K562 (cell line): Measurements from ENCODE around the gene TMEM255A. TPM values are rescaled to one million over a fixed set of nuclear protein-coding genes. Genes with fewer than 3 reads are reported as not detected.

Experiments
- DACH1 ChIP-seq: fragments of 450-650 bp; IDR thresholded peaks from 2 replicates; pipeline ENCODE4 v1.6.1; 2018; ENCODE audit not compliant: partially characterized antibody
- EP400 ChIP-seq: fragments of 450-650 bp; IDR thresholded peaks from 2 replicates; pipeline ENCODE4 v1.6.1; 2017; ENCODE audit warnings: antibody characterized with exemption, mild to moderate bottlenecking, moderate library complexity
- KDM5B ChIP-seq: fragments of 200-600 bp; sonication (generic); IDR thresholded peaks from 2 replicates; pipeline ENCODE4 v1.6.1; 2012; ENCODE audit warnings: low read depth, mild to moderate bottlenecking, moderate library complexity, low read length, control low read depth, inconsistent platforms; ENCODE audit not compliant: insufficient replicate concordance
- MAFG ChIP-seq: fragments of 450-650 bp; conservative IDR thresholded peaks from 2 replicates; pipeline ENCODE4 v1.6.1; 2016; ENCODE audit warnings: missing genetic modification characterization, missing compliant biosample characterization
- MAZ ChIP-seq, 2 experiments: fragments of 450-650 bp in 1 of 2; sonication (generic) in 1 of 2; formaldehyde crosslinking; IDR thresholded peaks in 1 of 2; conservative IDR thresholded peaks in 1 of 2; 2 replicates each; pipeline versions ENCODE4 v1.4.0 to v1.5.0; 2020; ENCODE audit warnings: mild to moderate bottlenecking in 1 of 2, missing genetic modification reagents in 1 of 2
- PHF20 ChIP-seq: fragments of 450-650 bp; IDR thresholded peaks from 2 replicates; pipeline ENCODE4 v1.6.1; 2018; ENCODE audit not compliant: partially characterized antibody
- SREBF2 ChIP-seq: sonication (generic); formaldehyde crosslinking; IDR thresholded peaks from 2 replicates; pipeline ENCODE4 v1.4.0; 2020; ENCODE audit warnings: mild to moderate bottlenecking, missing genetic modification reagents
- ZNF140 ChIP-seq: fragments of 250-450 bp; sonication (Bioruptor Pico); IDR thresholded peaks from 2 replicates; pipeline ENCODE4 v1.8.0; 2021; ENCODE audit warnings: moderate library complexity, mild to moderate bottlenecking, inconsistent platforms
- ZNF274 ChIP-seq: IDR thresholded peaks from 2 replicates; pipeline ENCODE4 v1.6.1; 2011; ENCODE audit warnings: low read depth, mild to moderate bottlenecking, low read length, moderate library complexity, borderline replicate concordance
- ZNF282 ChIP-seq: sonication (generic); formaldehyde crosslinking; IDR thresholded peaks from 2 replicates; pipeline ENCODE4 v1.8.1; 2023; ENCODE audit warnings: missing genetic modification reagents
- ZNF431 ChIP-seq: sonication (generic); formaldehyde crosslinking; IDR thresholded peaks from 2 replicates; pipeline ENCODE4 v1.8.0; 2022; ENCODE audit warnings: mild to moderate bottlenecking, missing genetic modification reagents
- ZNF695 ChIP-seq: fragments of 450-650 bp; formaldehyde crosslinking; IDR thresholded peaks from 2 replicates; pipeline ENCODE4 v1.4.0; 2020; ENCODE audit warnings: mild to moderate bottlenecking, moderate library complexity
- ZNF830 ChIP-seq: fragments of 250-450 bp; sonication (Bioruptor Pico); IDR thresholded peaks from 2 replicates; pipeline ENCODE4 v1.5.0; 2021; ENCODE audit warnings: mild to moderate bottlenecking
- polyA plus RNA-seq, 8 experiments: library from polyadenylated mRNA; depleted of rRNA in 4 of 8; stranded (reverse) in 5 of 8; unstranded in 3 of 8; fragments of >200 nt; fragmentation: Nextera tagmentation in 2 of 8; fragmentation: Illumina TruSeq in 1 of 8; extraction: Ambion mirVana in 2 of 8; extraction: Trizol in 1 of 8; gene quantifications; 2 replicates each; pipeline versions ENCODE4 v1.2.1 to v1.2.3, GENCODE V29; 2011 to 2014; ENCODE audit warnings: inconsistent platforms in 1 of 8, missing spikeins in 1 of 8
- total RNA-seq, 7 experiments: library from RNA; depleted of rRNA in 6 of 7; stranded (reverse); fragments of >200 nt in 6 of 7; fragmentation: Illumina TruSeq in 2 of 7; extraction: Trizol in 2 of 7; gene quantifications; 2 replicates each; pipeline versions ENCODE4 v1.2.1 to v1.2.3, GENCODE V29; 2011 to 2021; ENCODE audit warnings: low replicate concordance in 1 of 7
- TF ChIP-seq, protein P1 (sequence below), 2 experiments: fragments of 450-650 bp; IDR thresholded peaks; 2 replicates each; pipeline ENCODE4 v1.6.1; 2016
- TF ChIP-seq, protein P2 (sequence below): fragments of 250-450 bp; sonication (Bioruptor Pico); IDR thresholded peaks from 2 replicates; pipeline ENCODE4 v1.8.0; 2021; ENCODE audit warnings: moderate library complexity, mild to moderate bottlenecking, inconsistent platforms
- TF ChIP-seq, protein P3 (sequence below), 2 experiments: fragments of 450-650 bp; IDR thresholded peaks; 2 replicates each; pipeline ENCODE4 v1.6.1; 2018; ENCODE audit warnings: mild to moderate bottlenecking in 2 of 2, low read depth in 1 of 2; ENCODE audit not compliant: partially characterized antibody in 2 of 2
- TF ChIP-seq, protein P4 (sequence below): sonication (generic); formaldehyde crosslinking; IDR thresholded peaks from 2 replicates; pipeline ENCODE4 v1.8.0; 2022; ENCODE audit warnings: mild to moderate bottlenecking, missing genetic modification reagents, borderline replicate concordance

The TMEM255A gene
- total and polyA plus RNA-seq, 9 of the 15 experiments (the other 6 are each of a cell fraction or from before 2014, with no cell fraction given): 0.01 TPM; not detected in 8

DNA sequence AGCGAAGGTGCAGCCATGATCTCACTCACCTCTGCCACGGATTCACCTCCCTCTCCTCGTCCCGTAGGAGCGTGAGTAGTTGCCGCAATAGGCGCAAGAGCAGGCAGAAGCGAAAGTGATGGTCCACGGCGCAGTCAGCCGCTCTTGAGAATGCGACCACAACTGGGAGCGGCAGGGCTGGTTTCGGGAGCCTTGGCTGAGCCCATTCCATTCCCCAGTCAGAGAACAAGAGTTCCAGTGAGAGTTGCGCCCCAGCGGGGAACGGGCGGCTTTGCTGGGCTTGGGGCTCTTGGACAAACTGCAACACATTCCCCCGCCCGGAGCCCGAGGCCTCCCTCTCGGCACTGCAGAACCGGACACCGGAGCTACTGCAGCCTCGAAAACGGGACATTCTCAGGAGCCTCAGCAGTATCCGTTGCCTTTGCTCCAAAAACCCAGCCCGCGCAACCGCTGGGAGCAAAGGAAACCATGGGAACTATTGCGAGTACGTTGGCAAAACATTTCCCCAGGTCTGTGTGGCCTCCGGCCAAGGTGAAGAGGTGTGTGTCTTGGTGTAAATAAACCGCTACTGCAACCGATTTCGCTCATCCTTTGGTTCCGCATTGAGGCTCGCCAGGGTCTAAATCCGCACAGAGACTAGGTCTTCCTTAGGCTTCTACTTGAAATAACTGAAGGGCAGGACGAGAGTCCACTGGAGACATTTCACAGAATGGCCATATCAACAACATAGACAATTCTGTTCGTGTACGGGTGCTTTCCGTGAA lies 66.3 kb downstream of the TMEM255A start (continued):
- TF ChIP-seq, protein P1, sequence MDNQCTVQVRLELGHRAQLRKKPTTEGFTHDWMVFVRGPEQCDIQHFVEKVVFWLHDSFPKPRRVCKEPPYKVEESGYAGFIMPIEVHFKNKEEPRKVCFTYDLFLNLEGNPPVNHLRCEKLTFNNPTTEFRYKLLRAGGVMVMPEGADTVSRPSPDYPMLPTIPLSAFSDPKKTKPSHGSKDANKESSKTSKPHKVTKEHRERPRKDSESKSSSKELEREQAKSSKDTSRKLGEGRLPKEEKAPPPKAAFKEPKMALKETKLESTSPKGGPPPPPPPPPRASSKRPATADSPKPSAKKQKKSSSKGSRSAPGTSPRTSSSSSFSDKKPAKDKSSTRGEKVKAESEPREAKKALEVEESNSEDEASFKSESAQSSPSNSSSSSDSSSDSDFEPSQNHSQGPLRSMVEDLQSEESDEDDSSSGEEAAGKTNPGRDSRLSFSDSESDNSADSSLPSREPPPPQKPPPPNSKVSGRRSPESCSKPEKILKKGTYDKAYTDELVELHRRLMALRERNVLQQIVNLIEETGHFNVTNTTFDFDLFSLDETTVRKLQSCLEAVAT (IDR thresholded peaks at IDR 0.05): 0 out of 4 replicates have a peak, but pooled peaks of 1 of the 2 experiments have one; percentile 54
- TF ChIP-seq PHF20 (peak; percentile 89), DACH1 (no peak), ZNF282 (no peak), ZNF830 (CRISPR knock-in tag) (no peak), MAFG (tag) (no peak), ZNF695 (CRISPR knock-in tag) (no peak), MAZ (CRISPR knock-in tag; conservative IDR thresholded peaks at IDR 0.05 in 1 of 2, IDR thresholded peaks at IDR 0.05 in 1 of 2) (peak in 1 of 2 experiments; percentile 64; a peak in 2 of 4 replicates), ZNF431 (CRISPR knock-in tag) (0 out of 2 replicates have a peak, but pooled peaks have one; percentile 47), EP400 (peak; percentile 64), ZNF274 (no peak), ZNF140 (CRISPR knock-in tag) (no peak), SREBF2 (CRISPR knock-in tag) (no peak), KDM5B (peak; percentile 40)
- TF ChIP-seq, protein P2, sequence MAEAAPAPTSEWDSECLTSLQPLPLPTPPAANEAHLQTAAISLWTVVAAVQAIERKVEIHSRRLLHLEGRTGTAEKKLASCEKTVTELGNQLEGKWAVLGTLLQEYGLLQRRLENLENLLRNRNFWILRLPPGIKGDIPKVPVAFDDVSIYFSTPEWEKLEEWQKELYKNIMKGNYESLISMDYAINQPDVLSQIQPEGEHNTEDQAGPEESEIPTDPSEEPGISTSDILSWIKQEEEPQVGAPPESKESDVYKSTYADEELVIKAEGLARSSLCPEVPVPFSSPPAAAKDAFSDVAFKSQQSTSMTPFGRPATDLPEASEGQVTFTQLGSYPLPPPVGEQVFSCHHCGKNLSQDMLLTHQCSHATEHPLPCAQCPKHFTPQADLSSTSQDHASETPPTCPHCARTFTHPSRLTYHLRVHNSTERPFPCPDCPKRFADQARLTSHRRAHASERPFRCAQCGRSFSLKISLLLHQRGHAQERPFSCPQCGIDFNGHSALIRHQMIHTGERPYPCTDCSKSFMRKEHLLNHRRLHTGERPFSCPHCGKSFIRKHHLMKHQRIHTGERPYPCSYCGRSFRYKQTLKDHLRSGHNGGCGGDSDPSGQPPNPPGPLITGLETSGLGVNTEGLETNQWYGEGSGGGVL (CRISPR knock-in tag): no peak
- TF ChIP-seq, protein P3, sequence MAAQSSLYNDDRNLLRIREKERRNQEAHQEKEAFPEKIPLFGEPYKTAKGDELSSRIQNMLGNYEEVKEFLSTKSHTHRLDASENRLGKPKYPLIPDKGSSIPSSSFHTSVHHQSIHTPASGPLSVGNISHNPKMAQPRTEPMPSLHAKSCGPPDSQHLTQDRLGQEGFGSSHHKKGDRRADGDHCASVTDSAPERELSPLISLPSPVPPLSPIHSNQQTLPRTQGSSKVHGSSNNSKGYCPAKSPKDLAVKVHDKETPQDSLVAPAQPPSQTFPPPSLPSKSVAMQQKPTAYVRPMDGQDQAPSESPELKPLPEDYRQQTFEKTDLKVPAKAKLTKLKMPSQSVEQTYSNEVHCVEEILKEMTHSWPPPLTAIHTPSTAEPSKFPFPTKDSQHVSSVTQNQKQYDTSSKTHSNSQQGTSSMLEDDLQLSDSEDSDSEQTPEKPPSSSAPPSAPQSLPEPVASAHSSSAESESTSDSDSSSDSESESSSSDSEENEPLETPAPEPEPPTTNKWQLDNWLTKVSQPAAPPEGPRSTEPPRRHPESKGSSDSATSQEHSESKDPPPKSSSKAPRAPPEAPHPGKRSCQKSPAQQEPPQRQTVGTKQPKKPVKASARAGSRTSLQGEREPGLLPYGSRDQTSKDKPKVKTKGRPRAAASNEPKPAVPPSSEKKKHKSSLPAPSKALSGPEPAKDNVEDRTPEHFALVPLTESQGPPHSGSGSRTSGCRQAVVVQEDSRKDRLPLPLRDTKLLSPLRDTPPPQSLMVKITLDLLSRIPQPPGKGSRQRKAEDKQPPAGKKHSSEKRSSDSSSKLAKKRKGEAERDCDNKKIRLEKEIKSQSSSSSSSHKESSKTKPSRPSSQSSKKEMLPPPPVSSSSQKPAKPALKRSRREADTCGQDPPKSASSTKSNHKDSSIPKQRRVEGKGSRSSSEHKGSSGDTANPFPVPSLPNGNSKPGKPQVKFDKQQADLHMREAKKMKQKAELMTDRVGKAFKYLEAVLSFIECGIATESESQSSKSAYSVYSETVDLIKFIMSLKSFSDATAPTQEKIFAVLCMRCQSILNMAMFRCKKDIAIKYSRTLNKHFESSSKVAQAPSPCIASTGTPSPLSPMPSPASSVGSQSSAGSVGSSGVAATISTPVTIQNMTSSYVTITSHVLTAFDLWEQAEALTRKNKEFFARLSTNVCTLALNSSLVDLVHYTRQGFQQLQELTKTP (IDR thresholded peaks at IDR 0.05; ENCODE audit: low read depth in 1 of 2, partially characterized antibody in 2 of 2): peak in 1 of 2 experiments; percentile 67
- TF ChIP-seq, protein P4, sequence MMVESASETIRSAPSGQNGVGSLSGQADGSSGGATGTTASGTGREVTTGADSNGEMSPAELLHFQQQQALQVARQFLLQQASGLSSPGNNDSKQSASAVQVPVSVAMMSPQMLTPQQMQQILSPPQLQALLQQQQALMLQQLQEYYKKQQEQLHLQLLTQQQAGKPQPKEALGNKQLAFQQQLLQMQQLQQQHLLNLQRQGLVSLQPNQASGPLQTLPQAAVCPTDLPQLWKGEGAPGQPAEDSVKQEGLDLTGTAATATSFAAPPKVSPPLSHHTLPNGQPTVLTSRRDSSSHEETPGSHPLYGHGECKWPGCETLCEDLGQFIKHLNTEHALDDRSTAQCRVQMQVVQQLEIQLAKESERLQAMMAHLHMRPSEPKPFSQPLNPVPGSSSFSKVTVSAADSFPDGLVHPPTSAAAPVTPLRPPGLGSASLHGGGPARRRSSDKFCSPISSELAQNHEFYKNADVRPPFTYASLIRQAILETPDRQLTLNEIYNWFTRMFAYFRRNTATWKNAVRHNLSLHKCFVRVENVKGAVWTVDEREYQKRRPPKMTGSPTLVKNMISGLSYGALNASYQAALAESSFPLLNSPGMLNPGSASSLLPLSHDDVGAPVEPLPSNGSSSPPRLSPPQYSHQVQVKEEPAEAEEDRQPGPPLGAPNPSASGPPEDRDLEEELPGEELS (CRISPR knock-in tag): peak; percentile 96
